NCI-H1694 (cell line): ENCODE results near the gene CCNG2.

ENCODE experiments used
- DNase-seq: peaks from one replicate; lab custom pipeline; 2025; lab: John Stamatoyannopoulos, UW

The CCNG2 gene

DNA sequence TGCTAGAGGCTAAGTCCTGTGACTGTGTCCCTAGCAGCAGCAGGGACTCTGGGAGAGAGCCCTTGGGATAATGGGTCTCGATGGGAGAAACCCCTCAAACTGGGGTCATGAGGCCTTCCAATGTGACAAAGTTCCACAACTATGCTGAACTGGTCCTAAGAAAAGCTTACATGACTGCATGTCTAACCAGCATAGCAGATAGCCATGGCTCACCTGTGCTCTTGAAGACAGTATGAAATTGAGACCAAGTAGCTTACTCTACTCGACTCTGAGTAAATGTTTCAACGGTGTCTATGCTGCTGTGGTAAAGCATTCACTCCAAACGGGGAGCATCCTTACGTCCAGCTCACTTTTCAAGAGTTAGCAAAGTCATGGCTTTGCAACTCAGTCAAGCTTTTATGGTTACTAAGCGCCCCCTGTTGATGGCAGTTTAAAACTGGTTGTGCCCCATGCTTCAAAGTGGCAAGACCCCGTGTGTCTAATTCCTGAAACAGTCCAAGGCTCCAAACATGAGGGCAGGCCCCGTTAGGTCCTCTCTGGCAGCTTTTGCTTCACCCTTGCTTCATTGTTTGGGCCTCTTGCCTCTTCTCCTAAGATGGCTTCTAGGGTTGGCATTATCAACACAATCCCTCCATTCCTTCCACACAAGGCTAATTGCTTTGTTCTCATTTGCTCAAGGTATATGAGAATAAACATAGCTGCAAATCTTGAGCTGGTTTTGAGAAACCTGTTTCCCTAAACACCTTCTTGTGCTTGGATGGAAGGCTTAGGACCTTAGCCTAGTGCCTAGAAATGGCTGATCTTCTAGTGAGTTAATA, 46.6 kb downstream of the CCNG2 start:
- peak; percentile 50 for DNase-seq

DNA sequence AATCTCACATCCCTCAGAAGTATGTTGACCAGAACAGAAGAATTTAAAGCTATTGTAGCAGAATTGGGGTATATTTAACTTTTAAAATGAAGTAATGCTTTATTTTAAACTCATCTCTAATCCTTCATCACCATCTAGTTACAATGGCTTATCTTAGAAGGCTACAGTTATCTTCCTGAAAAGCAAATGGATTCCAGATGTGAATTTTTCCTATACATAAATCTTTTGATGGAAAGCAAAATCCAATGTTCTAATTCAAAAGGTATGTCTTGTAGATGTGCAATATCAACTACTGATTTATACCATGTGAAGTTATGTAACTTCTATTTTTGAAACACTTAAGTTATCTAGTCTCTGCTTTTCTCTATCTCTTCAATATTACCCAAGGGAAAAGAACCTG, 47.6 kb downstream of the CCNG2 start:
- DNase-seq, result no peak

DNA sequence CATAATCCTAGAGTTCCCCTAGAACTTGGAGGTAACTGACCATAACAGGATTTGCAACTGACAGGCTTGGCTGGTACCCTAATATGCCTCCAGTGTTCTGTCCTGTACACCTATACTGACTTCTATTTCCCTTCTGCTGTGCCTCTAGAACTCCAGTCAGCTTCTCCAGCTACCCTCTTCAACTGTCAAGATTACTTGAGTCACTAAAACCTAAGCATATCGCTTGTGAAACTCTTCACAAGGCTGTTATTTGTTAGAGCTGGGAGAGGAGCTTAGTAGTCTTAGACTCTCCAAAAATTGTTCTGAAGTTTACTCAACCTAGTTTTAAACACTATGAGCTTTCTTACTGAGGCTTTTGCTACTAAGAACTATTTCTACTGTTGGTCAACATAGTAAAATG, 52.0 kb downstream of the CCNG2 start:
- DNase-seq, result no peak

DNA sequence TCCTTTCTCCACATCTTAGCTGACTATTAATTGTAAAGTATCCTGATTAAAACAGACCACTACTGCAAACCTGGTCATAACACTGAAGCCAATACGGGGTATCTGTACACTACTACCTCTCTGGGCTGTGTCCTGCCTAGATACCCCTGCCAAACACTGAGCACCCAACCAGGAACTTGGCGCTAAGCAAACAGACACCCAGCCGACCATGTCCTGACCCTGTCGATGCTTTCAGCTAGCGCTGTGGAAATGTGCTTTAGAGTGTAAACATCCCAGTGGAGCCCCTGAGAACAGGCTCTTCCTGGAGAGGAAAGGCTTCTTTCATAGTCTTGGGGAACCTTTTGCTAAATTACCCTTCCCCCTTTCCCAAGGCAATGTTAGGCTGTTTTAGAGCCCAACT, 52.9 kb downstream of the CCNG2 start:
- no peak for DNase-seq

DNA sequence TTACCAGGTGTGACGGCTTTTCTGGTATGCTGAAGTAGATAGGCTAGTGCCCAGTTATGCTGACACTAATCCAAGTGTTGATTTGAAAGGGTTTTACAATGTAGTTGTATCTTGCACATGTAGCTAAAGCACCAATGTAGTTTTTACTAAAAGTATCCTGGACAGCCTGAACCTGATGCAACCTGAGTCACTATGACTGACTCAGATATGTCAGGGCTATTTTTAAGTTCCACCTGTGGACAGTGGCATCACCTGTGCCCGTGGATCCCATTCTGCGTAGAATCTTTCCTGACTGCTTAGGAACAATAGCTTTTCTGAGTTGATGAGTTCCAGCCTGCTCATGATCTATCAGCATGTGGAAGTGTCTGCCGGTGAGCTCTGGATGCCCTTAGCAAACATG, 58.1 kb downstream of the CCNG2 start:
- DNase-seq, result no peak

DNA sequence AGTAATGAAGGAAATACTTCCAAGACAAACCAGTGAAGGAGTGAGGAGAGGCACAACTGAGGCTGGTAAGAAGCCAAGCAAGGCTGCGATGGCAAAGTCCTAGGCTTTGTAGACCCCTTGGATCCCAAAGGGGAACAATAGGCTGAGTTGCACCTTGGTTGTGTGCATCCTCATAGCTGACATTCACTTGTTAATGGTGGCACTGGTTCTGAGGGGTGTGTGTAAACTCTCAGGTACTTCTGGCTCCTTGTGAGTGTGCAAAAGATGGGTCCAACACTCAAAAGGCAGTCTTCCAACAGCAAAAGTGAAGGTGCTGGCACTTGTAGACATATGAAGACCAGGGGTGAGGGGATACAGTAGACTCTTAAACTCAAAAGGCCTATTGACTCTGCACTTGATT, 60.5 kb downstream of the CCNG2 start:
- DNase-seq, result no peak

DNA sequence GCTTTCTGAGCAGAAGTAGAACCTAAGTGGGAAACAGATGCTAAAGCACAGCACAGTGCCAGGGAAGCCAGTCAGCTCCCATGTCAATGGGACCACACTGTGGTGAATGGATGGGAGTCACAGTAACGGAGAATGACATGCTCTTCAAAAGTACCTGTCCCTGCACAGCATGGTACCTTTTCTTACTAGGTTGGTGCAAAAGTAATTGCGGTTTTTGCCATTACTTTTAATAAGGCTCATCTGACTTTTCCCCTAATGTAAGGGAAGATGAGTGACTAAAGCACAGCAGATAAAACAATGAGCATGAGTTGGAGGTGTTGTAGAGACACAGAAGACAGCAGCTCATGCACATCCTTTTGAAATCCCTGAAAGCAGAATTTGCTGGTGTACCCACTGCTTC, 62.3 kb downstream of the CCNG2 start:
- no peak for DNase-seq
